Body of pancreas (tissue), 4 donors: Measurements from ENCODE around the gene WDR1.

Experiments
- CTCF ChIP-seq, 7 experiments: fragments of 450-650 bp in 4 of 7; fragments of 200-600 bp in 3 of 7; sonication (generic) in 3 of 7; IDR thresholded peaks; one replicate each; pipeline ENCODE4 v1.5.1; 2016 to 2019; ENCODE audit warnings: antibody characterized with exemption in 7 of 7
- POLR2A ChIP-seq, 3 donors: fragments of 450-650 bp; IDR thresholded peaks; one replicate each; pipeline ENCODE4 v1.6.1; 2016; ENCODE audit warnings: antibody characterized with exemption in 3 of 3, mild to moderate bottlenecking in 2 of 3

GRCh38 chr4:10116569-10117358 lies at the start of gene WDR1:
- TF ChIP-seq CTCF (IDR thresholded peaks at IDR 0.05) = no peak
- TF ChIP-seq POLR2A (IDR thresholded peaks at IDR 0.05) = peak; percentile 83 to 97 (median 97)
